ENCODE measurements around the gene SLC6A12. TPM values are rescaled to one million over a fixed set of nuclear protein-coding genes. Genes with fewer than 3 reads are reported as not detected.

The SLC6A12 gene
- total RNA-seq, 1 donor from 2014 or later, result not detected

- H3K27me3 ChIP-seq, result no peaks in the 10 kb centered on the region
- peaks cover 5% of the 10 kb centered on the region for H3K4me1 ChIP-seq
- TF ChIP-seq POLR2A (IDR thresholded peaks at IDR 0.05) (no peak), POLR2AphosphoS5 (IDR thresholded peaks at IDR 0.05; ENCODE audit: insufficient read depth in 1 of 2, low read depth in 1 of 2) (no peak), CTCF (IDR thresholded peaks at IDR 0.05) (no peak)
Measured at GRCh38 chr12:196436-196835, 17.5 kb downstream of the SLC6A12 start.

GRCh38 chr12:195951-196350, 18.0 kb downstream of the SLC6A12 start:
- Histone ChIP-seq H3K27me3 (no peaks in the 10 kb centered on the region), H3K36me3 (no peaks in the 10 kb centered on the region), H3K9me3 (no peaks in the 10 kb centered on the region), H3K4me1 (peaks cover 5% of the 10 kb centered on the region), H3K27ac (no peak overlapping the region), H3K4me3 (no peak overlapping the region)
- TF ChIP-seq CTCF (IDR thresholded peaks at IDR 0.05) (no peak), POLR2A (IDR thresholded peaks at IDR 0.05) (no peak), POLR2AphosphoS5 (IDR thresholded peaks at IDR 0.05; ENCODE audit: insufficient read depth in 1 of 2, low read depth in 1 of 2) (no peak)
- no peak for DNase-seq (ENCODE audit: extremely low spot score in 2 of 2)
- intact Hi-C loops (cut with DNase I), result no loop called here

More at GRCh38 chr12:196436-196835, 17.5 kb downstream of the SLC6A12 start:
- H3K4me3 ChIP-seq, result no peak overlapping the region
- H3K9me3 ChIP-seq, result no peaks in the 10 kb centered on the region
- intact Hi-C loops (cut with DNase I), result no loop called here
- H3K27ac ChIP-seq, result no peak overlapping the region
- DNase-seq (ENCODE audit: extremely low spot score in 2 of 2), result no peak
- H3K36me3 ChIP-seq, result no peaks in the 10 kb centered on the region

GRCh38 chr12:195156-195555, 18.8 kb downstream of the SLC6A12 start:
- Histone ChIP-seq H3K4me3 (no peak overlapping the region), H3K27ac (no peak overlapping the region), H3K36me3 (no peaks in the 10 kb centered on the region), H3K4me1 (peaks cover 5% of the 10 kb centered on the region), H3K9me3 (no peaks in the 10 kb centered on the region), H3K27me3 (no peaks in the 10 kb centered on the region)
- TF ChIP-seq POLR2A (IDR thresholded peaks at IDR 0.05), result no peak
- TF ChIP-seq POLR2AphosphoS5 (IDR thresholded peaks at IDR 0.05; ENCODE audit: insufficient read depth in 1 of 2, low read depth in 1 of 2), result no peak
- no peak for TF ChIP-seq CTCF (IDR thresholded peaks at IDR 0.05)
- intact Hi-C loops (cut with DNase I), result no loop called here
- DNase-seq (ENCODE audit: extremely low spot score in 2 of 2), result no peak

GRCh38 chr12:194276-194675, 19.7 kb downstream of the SLC6A12 start:
- Histone ChIP-seq H3K27ac (no peak overlapping the region), H3K36me3 (no peaks in the 10 kb centered on the region), H3K27me3 (no peaks in the 10 kb centered on the region), H3K4me1 (peaks cover 3% of the 10 kb centered on the region), H3K4me3 (no peak overlapping the region), H3K9me3 (no peaks in the 10 kb centered on the region)
- DNase-seq (ENCODE audit: extremely low spot score in 2 of 2), result no peak
- no peak for TF ChIP-seq POLR2AphosphoS5 (IDR thresholded peaks at IDR 0.05; ENCODE audit: insufficient read depth in 1 of 2, low read depth in 1 of 2)
- TF ChIP-seq CTCF (IDR thresholded peaks at IDR 0.05), result no peak
- TF ChIP-seq POLR2A (IDR thresholded peaks at IDR 0.05), result no peak
- intact Hi-C loops (cut with DNase I), result no loop called here

- no peak overlapping the region for H3K27ac ChIP-seq
- H3K36me3 ChIP-seq, result no peaks in the 10 kb centered on the region
- TF ChIP-seq POLR2AphosphoS5 (IDR thresholded peaks at IDR 0.05; ENCODE audit: insufficient read depth in 1 of 2, low read depth in 1 of 2) (no peak), CTCF (IDR thresholded peaks at IDR 0.05) (no peak), POLR2A (IDR thresholded peaks at IDR 0.05) (no peak)
- peaks cover 5% of the 10 kb centered on the region for H3K4me1 ChIP-seq
- H3K4me3 ChIP-seq, result no peak overlapping the region
- intact Hi-C loops (cut with DNase I), result no loop called here
- no peak for DNase-seq (ENCODE audit: extremely low spot score in 2 of 2)
- no peaks in the 10 kb centered on the region for H3K9me3 ChIP-seq
- H3K27me3 ChIP-seq, result no peaks in the 10 kb centered on the region
Measured at GRCh38 chr12:193261-193660, 20.7 kb downstream of the SLC6A12 start.

Measured in vagina (tissue), 2 donors.